Thymus (tissue), 14 donors: ENCODE results near the gene PHLDB2. TPM values are rescaled to one million over a fixed set of nuclear protein-coding genes. Genes with fewer than 3 reads are reported as not detected.
"Not testable (repeated sequence)": the region's sequence is repeated elsewhere in the genome, so short reads cannot be mapped to it uniquely, and the experiment has no call there.

ENCODE experiments used
- DNase-seq, 9 donors: peaks; one replicate each; pipeline ENCODE4 v3.0.0-alpha.2; 2013; ENCODE audit warnings: low spot score in 9 of 9, low read depth in 6 of 9, missing footprints in 1 of 9
- H3K27ac ChIP-seq, 2 donors: one replicate each; pipeline ENCODE4 v1.5.1; 2013; ENCODE audit warnings: control low read depth in 1 of 2, low read depth in 1 of 2, low read length in 1 of 2, mild to moderate bottlenecking in 1 of 2, moderate library complexity in 1 of 2
- H3K27me3 ChIP-seq, 2 donors: one replicate each; pipeline ENCODE4 v1.5.1; 2013; ENCODE audit warnings: low read length in 1 of 2; ENCODE audit not compliant: control insufficient read depth in 2 of 2, insufficient read depth in 1 of 2
- H3K36me3 ChIP-seq, 2 donors: one replicate each; pipeline ENCODE4 v1.5.1; 2013; ENCODE audit warnings: low read length in 1 of 2, mild to moderate bottlenecking in 1 of 2, moderate library complexity in 1 of 2; ENCODE audit not compliant: control insufficient read depth in 2 of 2, insufficient read depth in 2 of 2
- H3K4me1 ChIP-seq, 2 donors: one replicate each; pipeline ENCODE4 v1.5.1; 2013; ENCODE audit warnings: low read length in 2 of 2; ENCODE audit not compliant: control insufficient read depth in 2 of 2, insufficient read depth in 2 of 2
- H3K4me3 ChIP-seq, 2 donors: one replicate each; pipeline ENCODE4 v1.5.1; 2013; ENCODE audit warnings: low read length in 2 of 2, control low read depth in 1 of 2, mild to moderate bottlenecking in 1 of 2
- H3K9me3 ChIP-seq, 2 donors: one replicate each; pipeline ENCODE4 v1.5.1; 2013; ENCODE audit warnings: low read length in 1 of 2, mild to moderate bottlenecking in 1 of 2; ENCODE audit not compliant: control insufficient read depth in 2 of 2, insufficient read depth in 1 of 2
- WGBS: extraction: QIAGEN DNeasy Blood & Tissue Kit; methylation state at CpG from one replicate; pipeline ENCODE4 v1.1.7; 2013; 5-methylcytosine and 5-hydroxymethylcytosine counted together
- long read RNA-seq, 10 donors: transcript quantifications; one replicate each; lab custom pipeline, GENCODE V29; 2026
- polyA plus RNA-seq: library from polyadenylated mRNA; stranded (reverse); fragments of 200-250 nt; gene quantifications from one replicate; pipeline ENCODE4 v1.2.3, GENCODE V29; 2013
- total RNA-seq: library from RNA; stranded (reverse); fragments of 120-200 nt; gene quantifications from one replicate; pipeline ENCODE4 v1.2.4, GENCODE V29; 2013
- donor health status: healthy.

PHLDB2 gene
- total RNA-seq (7.5 TPM), polyA plus RNA-seq (37.8 TPM)
- long read RNA-seq, donor 1, result 0 reads
- long read RNA-seq, donor 2, result 0 reads
- long read RNA-seq, donor 3, result 0 reads
- long read RNA-seq, donor 4, result 0 reads
- long read RNA-seq, donor 5, full-length matches to known transcripts, result 6 of 6 reads
- long read RNA-seq, donor 5, partial matches to known transcripts, result 0 of 6 reads
- long read RNA-seq, donor 5, other reads (novel, unspliced or antisense), result 0 of 6 reads
- long read RNA-seq, donor 6, partial matches to known transcripts, result 0 of 1 reads
- long read RNA-seq, donor 6, other reads (novel, unspliced or antisense), result 0 of 1 reads
- long read RNA-seq, donor 7, result 0 reads
- long read RNA-seq, donor 8, result 0 reads
- long read RNA-seq, donor 9, result 0 reads
- long read RNA-seq, donor 10, result 0 reads

DNA sequence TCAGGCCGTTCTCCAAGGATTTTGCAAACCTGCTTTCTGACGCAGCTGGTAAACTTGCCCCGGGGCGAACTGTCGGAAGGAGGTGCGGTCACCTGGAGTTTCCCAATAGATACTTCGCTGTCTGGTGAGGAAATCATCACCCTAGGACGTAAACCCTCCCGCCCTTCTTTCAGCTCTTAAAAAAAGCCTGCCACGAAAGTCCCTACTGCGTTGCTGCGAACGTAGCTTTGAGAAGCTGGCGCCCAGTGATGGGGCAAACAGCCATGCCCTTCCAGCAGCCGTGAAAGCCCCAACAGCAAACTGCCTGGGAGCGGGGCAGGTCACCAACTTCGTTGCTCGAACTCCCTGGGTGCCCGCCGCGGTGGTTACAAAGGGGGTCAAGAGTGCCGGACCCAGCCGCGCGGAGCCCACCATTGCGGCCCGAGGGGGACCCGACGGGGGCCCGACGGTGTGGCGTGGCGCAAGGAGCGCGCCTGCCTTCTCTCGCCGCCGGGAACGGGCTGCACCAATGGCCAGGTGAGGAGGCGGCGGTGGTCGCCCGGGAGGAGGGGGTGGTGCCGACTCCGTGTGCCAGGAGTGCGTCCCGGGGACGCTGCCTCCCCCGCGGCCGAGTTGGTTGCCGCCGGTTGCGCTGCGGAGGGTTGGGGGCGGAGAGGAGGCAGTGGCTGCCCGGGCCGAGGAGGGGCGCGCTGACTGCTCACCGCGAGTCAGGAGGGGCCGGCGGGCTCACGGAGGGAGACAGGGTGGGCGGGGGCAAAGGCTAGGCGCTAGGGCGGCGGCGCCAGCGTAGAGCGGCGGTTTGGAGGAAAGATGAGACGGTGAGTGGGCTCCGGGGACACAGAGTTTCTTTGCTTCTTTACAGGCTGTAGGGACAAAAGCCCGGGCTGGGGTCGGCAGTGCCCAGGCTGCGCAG is at the start of gene PHLDB2:
Gene PHLDB2 (plus strand): TSS at position 205 of the 913 bp plus-strand sequence. CDS start 24,813 bp downstream, outside the sequence.
- no peaks in the 10 kb centered on the region for H3K36me3 ChIP-seq
- WGBS, result under 1% methylated on average over 78 of the region's 78 CpGs
- H3K27ac ChIP-seq, result peak within 1 kb of the TSS; percentile 76 to 86
- H3K27me3 ChIP-seq, result peaks cover 0 to 28% of the 10 kb centered on the region in 2 donors
- peak within 1 kb of the TSS; percentile 59 to 67 for H3K4me3 ChIP-seq
- peaks cover 4 to 16% of the 10 kb centered on the region in 2 donors for H3K4me1 ChIP-seq
- DNase-seq, result peak in 8 of 9 donors; percentile 6 to 67 (median 35)
- peaks cover 0 to 3% of the 10 kb centered on the region in 2 donors for H3K9me3 ChIP-seq

DNA sequence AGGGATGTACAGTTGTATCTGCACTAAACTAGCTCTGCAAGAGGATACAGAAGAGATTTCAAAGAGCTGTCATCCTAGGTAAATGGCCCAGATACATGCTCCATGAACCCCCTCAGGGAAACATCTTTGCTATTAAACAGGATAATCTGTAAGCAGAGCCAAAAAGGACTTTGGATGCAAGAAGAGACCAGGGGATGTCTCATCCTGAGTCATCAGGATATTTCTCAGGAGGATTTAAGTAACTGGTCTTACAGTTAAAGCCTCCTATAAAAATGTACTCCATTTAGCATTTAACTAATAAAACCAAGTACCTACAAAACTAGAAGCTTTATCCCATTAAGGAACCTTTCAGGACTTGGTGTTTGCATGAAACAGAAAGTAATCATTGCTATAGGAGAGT is 48.2 kb upstream of the PHLDB2 start:
- no peaks in the 10 kb centered on the region for H3K4me1 ChIP-seq
- no peaks in the 10 kb centered on the region for H3K27me3 ChIP-seq
- no peaks in the 10 kb centered on the region for H3K9me3 ChIP-seq
- no peaks in the 10 kb centered on the region for H3K36me3 ChIP-seq
- no peak overlapping the region for H3K4me3 ChIP-seq
- DNase-seq, result no peak
- H3K27ac ChIP-seq, result no peak overlapping the region

DNA sequence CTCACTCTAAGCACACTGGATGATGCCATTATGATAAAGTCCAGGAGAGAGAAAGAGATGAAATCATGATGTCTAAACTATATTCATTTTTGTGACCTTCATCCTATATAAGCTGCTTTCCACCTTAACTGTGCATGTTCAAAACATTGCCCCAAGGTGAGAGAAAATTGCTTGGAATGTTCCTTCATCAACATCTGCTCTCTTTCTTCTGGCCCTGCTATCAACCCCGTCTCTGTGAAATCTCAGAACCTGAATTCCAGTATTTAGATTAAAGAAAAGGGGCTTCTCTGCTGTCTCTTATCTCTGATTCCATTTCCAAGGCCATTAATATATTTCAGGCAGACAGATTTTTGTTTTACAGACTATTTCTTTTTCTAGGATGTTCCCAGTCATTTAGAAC is 47.3 kb upstream of the PHLDB2 start:
- Histone ChIP-seq H3K4me3 (no peak overlapping the region), H3K36me3 (no peaks in the 10 kb centered on the region), H3K27ac (no peak overlapping the region), H3K9me3 (no peaks in the 10 kb centered on the region), H3K27me3 (no peaks in the 10 kb centered on the region), H3K4me1 (no peaks in the 10 kb centered on the region)
- no peak for DNase-seq
- 98% methylated on average over 1 of the region's 1 CpG for WGBS

DNA sequence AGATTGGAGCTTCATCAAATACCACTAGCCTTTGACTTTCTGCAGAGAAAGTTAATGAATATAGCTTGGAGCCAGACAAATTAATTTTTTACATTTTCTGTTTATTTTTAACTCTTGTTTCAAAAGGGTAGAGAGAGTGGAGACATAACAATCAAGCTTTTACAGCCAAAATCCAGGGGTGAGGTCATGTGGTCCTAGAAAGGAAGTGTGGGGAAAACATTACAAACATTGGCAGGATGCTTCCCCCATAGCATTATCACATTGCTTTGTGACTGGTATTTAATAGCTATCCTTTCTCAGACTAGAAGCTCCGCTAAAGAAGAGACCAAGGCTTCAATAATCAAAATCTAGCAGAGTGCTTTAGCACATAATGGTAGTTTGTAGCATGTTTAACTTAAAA is 46.4 kb upstream of the PHLDB2 start:
- no peak overlapping the region for H3K4me3 ChIP-seq
- no peaks in the 10 kb centered on the region for H3K27me3 ChIP-seq
- H3K4me1 ChIP-seq, result no peaks in the 10 kb centered on the region
- DNase-seq, result no peak
- H3K36me3 ChIP-seq, result no peaks in the 10 kb centered on the region
- H3K27ac ChIP-seq, result no peak overlapping the region
- H3K9me3 ChIP-seq, result no peaks in the 10 kb centered on the region
- WGBS, result 97% methylated on average over 1 of the region's 1 CpG

DNA sequence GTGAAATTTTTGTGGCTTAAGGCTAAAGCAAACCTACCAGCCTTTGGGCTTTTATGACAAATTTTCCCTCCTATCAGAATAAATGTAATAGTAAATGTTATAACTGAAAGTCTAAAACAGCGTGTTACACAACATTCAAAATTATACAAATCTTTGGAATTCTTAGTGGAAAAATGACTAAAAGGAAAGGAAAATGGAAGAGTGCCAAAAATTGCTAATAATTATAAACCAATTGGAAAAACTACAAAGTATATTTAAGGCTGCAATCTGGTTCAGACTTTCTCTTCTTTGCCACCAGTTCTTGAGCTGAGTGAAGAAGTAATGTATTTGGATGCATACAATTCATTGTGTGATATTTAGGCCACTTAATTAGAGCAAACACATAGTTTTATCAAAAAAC is 45.6 kb upstream of the PHLDB2 start:
- Histone ChIP-seq H3K4me1 (no peaks in the 10 kb centered on the region), H3K36me3 (no peaks in the 10 kb centered on the region), H3K4me3 (no peak overlapping the region), H3K27ac (no peak overlapping the region), H3K9me3 (no peaks in the 10 kb centered on the region), H3K27me3 (no peaks in the 10 kb centered on the region)
- 96% methylated on average over 1 of the region's 1 CpG for WGBS
- no peak for DNase-seq

DNA sequence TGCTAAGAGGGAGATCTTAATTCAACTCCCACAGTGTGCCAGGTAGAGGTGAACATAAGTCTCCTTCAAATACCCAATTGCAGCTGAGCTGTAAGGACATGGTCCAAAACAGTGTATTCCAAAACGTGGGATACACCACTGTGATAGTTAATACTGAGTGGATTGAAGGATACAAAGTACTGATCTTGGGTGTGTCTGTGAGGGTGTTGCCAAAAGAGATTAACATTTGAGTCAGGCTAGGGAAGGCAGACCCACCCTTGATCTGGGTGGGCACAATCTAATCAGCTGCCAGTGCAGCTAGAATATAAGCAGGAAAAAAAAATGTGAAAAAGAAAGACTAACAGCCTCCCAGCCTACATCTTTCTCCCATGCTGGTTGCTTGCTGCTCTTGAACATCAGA is 45.1 kb upstream of the PHLDB2 start:
- WGBS, result 85% methylated on average over 1 of the region's 1 CpG
- no peaks in the 10 kb centered on the region for H3K4me1 ChIP-seq
- H3K9me3 ChIP-seq, result no peaks in the 10 kb centered on the region
- no peak overlapping the region for H3K27ac ChIP-seq
- H3K27me3 ChIP-seq, result no peaks in the 10 kb centered on the region
- no peak for DNase-seq
- H3K4me3 ChIP-seq, result no peak overlapping the region
- no peaks in the 10 kb centered on the region for H3K36me3 ChIP-seq

DNA sequence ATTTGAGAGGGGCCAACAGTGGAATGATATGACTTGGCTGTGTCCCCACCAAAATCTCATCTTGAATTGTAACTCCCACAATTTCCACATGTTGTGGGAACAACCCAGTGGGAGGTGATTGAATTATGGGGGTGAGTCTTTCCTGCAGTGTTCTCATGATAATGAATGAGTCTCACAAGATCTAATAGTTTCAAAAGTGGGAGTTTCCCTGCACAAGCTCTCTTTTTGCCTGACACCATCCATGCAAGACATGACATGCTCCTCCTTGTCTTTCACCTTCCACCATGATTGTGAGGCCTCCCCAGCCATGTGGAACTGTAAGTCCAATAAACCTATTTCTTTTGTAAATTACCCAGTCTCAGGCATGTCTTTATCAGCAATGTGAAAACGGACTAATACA is 42.3 kb upstream of the PHLDB2 start:
- H3K4me1 ChIP-seq, H3K4me3 ChIP-seq, H3K36me3 ChIP-seq, DNase-seq, H3K9me3 ChIP-seq, H3K27me3 ChIP-seq, H3K27ac ChIP-seq: not testable (repeated sequence)
- WGBS, result 98% methylated on average over 1 of the region's 1 CpG

DNA sequence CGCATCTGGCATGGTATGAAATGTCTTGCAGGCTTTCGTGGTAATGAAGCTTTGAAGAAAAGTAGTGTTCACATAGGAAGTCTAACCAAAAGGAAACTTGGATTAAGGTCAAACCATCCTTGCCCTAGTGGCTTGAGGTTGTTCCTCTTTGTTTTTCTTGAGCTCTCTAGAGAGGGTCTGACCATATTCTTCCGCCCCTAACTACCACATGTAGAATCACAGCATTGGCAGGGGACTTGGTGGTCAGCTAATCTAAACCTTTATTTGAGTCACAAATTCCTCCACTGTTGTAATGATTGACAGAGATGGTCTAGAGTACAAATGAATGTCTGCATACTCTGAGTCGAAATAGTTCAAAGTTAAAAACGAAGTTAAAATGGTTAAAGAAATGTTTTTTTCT is 39.1 kb upstream of the PHLDB2 start:
- WGBS, result 95% methylated on average over 5 of the region's 5 CpGs
- DNase-seq, result no peak
- Histone ChIP-seq H3K27me3 (no peaks in the 10 kb centered on the region), H3K27ac (no peak overlapping the region), H3K9me3 (no peaks in the 10 kb centered on the region), H3K4me3 (no peak overlapping the region), H3K4me1 (no peaks in the 10 kb centered on the region), H3K36me3 (no peaks in the 10 kb centered on the region)

DNA sequence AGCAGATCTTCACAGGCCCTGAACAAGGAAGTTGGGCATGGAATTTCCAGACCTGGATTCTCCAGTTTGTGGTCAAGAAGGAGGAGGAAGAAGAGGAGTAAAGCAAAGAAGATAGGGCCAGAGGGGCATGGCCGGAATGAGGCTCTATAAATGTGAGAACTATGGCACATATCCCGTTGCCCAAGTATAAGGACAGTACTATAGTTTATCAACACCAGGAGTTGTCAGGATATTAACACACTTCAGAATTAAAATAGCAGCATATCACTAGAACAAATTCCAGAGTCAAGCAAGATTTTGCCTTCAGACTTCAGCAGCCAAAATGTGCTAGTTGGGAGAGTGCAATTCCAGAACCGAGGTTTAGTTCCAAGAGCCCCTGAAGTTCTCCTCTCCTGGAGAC is 38.4 kb upstream of the PHLDB2 start:
- no peaks in the 10 kb centered on the region for H3K9me3 ChIP-seq
- no peak overlapping the region for H3K27ac ChIP-seq
- no peak for DNase-seq
- over 99% methylated on average over 3 of the region's 3 CpGs for WGBS
- H3K4me1 ChIP-seq, result no peaks in the 10 kb centered on the region
- no peak overlapping the region for H3K4me3 ChIP-seq
- no peaks in the 10 kb centered on the region for H3K27me3 ChIP-seq
- no peaks in the 10 kb centered on the region for H3K36me3 ChIP-seq
